Natural killer cell (primary cell): Measurements from ENCODE around the gene KLHDC8B. TPM values are rescaled to one million over a fixed set of nuclear protein-coding genes. Genes with fewer than 3 reads are reported as not detected.

Source experiments
- ATAC-seq, 3 donors: fragments of 150-1000 bp in 2 of 3; fragments of 200-7000 bp in 1 of 3; cut with Tn5 transposase; 1 replicate in 1 of 3; 2 replicates in 2 of 3; pipeline ENCODE4 v1.10.0; 2021; ENCODE audit warnings: mild to moderate bottlenecking in 2 of 3, moderate library complexity in 2 of 3
- DNase-seq, 2 donors: peaks; one replicate each; pipeline versions ENCODE4 v3.0.0 to v3.0.0-alpha.2; 2013 to 2021; ENCODE audit warnings: mixed read lengths in 1 of 2
- H3K27ac ChIP-seq: one replicate; pipeline ENCODE4 v1.5.1; 2013; ENCODE audit warnings: mild to moderate bottlenecking, low read length
- H3K27me3 ChIP-seq: one replicate; pipeline ENCODE4 v1.6.1; 2013; ENCODE audit warnings: low read length; ENCODE audit not compliant: control insufficient read depth, insufficient read depth
- H3K36me3 ChIP-seq: one replicate; pipeline ENCODE4 v1.6.1; 2013; ENCODE audit warnings: low read length; ENCODE audit not compliant: control insufficient read depth, insufficient read depth
- H3K4me1 ChIP-seq: one replicate; pipeline ENCODE4 v1.6.1; 2013; ENCODE audit warnings: low read length; ENCODE audit not compliant: control insufficient read depth, insufficient read depth
- H3K4me3 ChIP-seq: one replicate; pipeline ENCODE4 v1.5.1; 2013; ENCODE audit warnings: low read length
- H3K9me3 ChIP-seq: one replicate; pipeline ENCODE4 v1.6.1; 2013; ENCODE audit warnings: low read length; ENCODE audit not compliant: control insufficient read depth, insufficient read depth
- H3K27ac Mint-ChIP-seq, 2 donors: one replicate each; pipeline ENCODE4 v1.8.0; 2022; ENCODE audit warnings: mild to moderate bottlenecking in 2 of 2, mixed read lengths in 2 of 2, moderate library complexity in 1 of 2
- H3K27me3 Mint-ChIP-seq, 2 donors: one replicate each; pipeline ENCODE4 v1.8.0; 2022; ENCODE audit warnings: low read depth in 2 of 2, mixed read lengths in 2 of 2
- H3K36me3 Mint-ChIP-seq: one replicate; pipeline ENCODE4 v1.8.0; 2022; ENCODE audit warnings: mixed read lengths
- H3K4me1 Mint-ChIP-seq, 2 donors: one replicate each; pipeline ENCODE4 v1.8.0; 2022; ENCODE audit warnings: mixed read lengths in 2 of 2
- H3K4me3 Mint-ChIP-seq: one replicate; pipeline ENCODE4 v1.8.0; 2022; ENCODE audit warnings: mild to moderate bottlenecking, moderate library complexity, mixed read lengths
- H3K9me3 Mint-ChIP-seq, 2 donors: one replicate each; pipeline ENCODE4 v1.8.0; 2022; ENCODE audit warnings: mixed read lengths in 2 of 2
- WGBS: methylation state at CpG from one replicate; pipeline ENCODE4 v1.1.7; 2013; ENCODE audit warnings: missing lambda C conversion rate; ENCODE audit not compliant: insufficient coverage; 5-methylcytosine and 5-hydroxymethylcytosine counted together
- intact Hi-C: fragments of 100-400 bp; cut with micrococcal nuclease; formaldehyde crosslinking; loops from one replicate; pipeline ENCODE4 v1.14.2; 2022
- total RNA-seq, 4 donors: library from RNA; stranded (reverse); fragments of 120-200 nt in 1 of 4; gene quantifications; one replicate each; pipeline versions ENCODE4 v1.2.3 to v1.2.4, GENCODE V29; 2013 to 2022
- TF ChIP-seq, protein P1 (sequence below): fragments of 200-600 bp; IDR thresholded peaks from one replicate; pipeline ENCODE4 v1.8.0; 2022; ENCODE audit warnings: antibody characterized with exemption

KLHDC8B gene
- total RNA-seq, 3 donors from 2014 or later (not counting 1 experiment from before 2014, with no cell fraction given) = 2.4 to 7.0 (median 3.5) TPM

DNA sequence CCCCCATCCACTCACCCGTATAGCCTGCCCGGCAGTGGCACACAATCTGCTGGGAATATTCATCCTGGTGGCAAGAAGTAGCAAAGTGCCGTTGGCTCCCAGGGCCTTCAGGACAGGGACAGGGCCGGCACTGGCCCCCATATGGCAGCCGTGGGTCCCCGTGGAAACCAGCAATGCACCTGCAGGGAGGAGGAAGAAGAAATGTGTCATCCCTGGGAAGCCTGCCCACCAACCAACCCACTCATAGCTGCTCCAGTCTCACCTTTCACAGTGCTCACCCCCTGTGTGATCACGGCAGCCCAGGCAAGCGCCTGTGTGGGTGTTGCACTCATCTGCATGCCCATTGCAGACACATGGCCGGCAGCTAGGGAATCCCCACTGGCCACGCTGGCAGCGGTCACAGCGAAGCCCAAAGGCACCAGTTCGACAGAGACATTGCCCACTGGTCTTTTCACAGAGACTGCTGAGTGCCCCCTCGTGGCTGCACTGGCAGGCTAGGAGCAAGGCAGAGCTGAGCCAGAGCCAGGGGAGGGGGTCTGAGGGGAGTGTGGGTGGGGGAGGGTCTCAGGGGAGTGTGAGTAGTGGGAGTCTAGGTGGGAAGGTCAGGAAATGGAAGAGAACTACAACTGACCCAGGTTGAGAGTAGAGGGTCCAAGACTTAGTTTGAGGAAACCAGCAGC, 46.3 kb upstream of the KLHDC8B start:
- Histone ChIP-seq H3K4me3 (no peak overlapping the region), H3K27ac (no peak overlapping the region), H3K27me3 (no peaks in the 10 kb centered on the region), H3K9me3 (no peaks in the 10 kb centered on the region), H3K36me3 (no peaks in the 10 kb centered on the region), H3K4me1 (peaks cover 11% of the 10 kb centered on the region)
- intact Hi-C loops = no loop called here
- Mint-ChIP-seq H3K4me3 (no peak overlapping the region), H3K4me1 (peaks cover 0 to under 1% of the 10 kb centered on the region in 2 donors), H3K9me3 (no peaks in the 10 kb centered on the region), H3K27ac (no peak overlapping the region), H3K27me3 (no peaks in the 10 kb centered on the region), H3K36me3 (no peaks in the 10 kb centered on the region)
- TF ChIP-seq, protein P1, sequence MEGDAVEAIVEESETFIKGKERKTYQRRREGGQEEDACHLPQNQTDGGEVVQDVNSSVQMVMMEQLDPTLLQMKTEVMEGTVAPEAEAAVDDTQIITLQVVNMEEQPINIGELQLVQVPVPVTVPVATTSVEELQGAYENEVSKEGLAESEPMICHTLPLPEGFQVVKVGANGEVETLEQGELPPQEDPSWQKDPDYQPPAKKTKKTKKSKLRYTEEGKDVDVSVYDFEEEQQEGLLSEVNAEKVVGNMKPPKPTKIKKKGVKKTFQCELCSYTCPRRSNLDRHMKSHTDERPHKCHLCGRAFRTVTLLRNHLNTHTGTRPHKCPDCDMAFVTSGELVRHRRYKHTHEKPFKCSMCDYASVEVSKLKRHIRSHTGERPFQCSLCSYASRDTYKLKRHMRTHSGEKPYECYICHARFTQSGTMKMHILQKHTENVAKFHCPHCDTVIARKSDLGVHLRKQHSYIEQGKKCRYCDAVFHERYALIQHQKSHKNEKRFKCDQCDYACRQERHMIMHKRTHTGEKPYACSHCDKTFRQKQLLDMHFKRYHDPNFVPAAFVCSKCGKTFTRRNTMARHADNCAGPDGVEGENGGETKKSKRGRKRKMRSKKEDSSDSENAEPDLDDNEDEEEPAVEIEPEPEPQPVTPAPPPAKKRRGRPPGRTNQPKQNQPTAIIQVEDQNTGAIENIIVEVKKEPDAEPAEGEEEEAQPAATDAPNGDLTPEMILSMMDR = no peak
- ATAC-seq (no peak), DNase-seq (no peak)
- WGBS = 85% methylated on average over 14 of the region's 14 CpGs

DNA sequence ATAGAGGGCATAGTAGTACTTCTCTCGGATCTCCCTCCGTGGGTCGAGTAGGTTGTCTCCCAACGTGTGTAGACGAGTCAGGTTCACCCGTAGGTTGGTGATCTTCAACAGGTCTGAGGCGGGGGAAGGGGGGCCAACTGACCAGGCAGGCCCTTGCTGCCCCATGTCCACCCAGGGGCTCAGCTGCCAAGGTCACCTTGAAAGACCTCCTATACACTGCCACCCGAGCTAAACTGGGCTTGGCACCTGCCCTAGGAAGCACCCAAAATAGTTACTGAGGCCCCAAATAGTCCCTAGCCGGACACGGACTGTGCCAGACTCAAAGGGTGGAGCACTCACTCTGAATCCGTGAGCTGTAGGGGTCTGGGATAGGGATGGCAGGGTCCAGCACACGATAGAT, 40.4 kb upstream of the KLHDC8B start:
- Mint-ChIP-seq H3K36me3 (no peaks in the 10 kb centered on the region), H3K27ac (no peak overlapping the region), H3K4me3 (no peak overlapping the region), H3K4me1 (peaks cover 0 to 5% of the 10 kb centered on the region in 2 donors), H3K9me3 (no peaks in the 10 kb centered on the region), H3K27me3 (peaks cover 0 to 20% of the 10 kb centered on the region in 2 donors)
- DNase-seq (no peak), ATAC-seq (no peak)
- no peaks in the 10 kb centered on the region for H3K36me3 ChIP-seq
- no peak overlapping the region for H3K27ac ChIP-seq
- TF ChIP-seq, protein P1 = no peak
- H3K27me3 ChIP-seq = peaks cover 4% of the 10 kb centered on the region
- intact Hi-C loops = no loop called here
- H3K9me3 ChIP-seq = no peaks in the 10 kb centered on the region
- peaks cover 5% of the 10 kb centered on the region for H3K4me1 ChIP-seq
- H3K4me3 ChIP-seq = no peak overlapping the region
- 90% methylated on average over 12 of the region's 12 CpGs for WGBS

DNA sequence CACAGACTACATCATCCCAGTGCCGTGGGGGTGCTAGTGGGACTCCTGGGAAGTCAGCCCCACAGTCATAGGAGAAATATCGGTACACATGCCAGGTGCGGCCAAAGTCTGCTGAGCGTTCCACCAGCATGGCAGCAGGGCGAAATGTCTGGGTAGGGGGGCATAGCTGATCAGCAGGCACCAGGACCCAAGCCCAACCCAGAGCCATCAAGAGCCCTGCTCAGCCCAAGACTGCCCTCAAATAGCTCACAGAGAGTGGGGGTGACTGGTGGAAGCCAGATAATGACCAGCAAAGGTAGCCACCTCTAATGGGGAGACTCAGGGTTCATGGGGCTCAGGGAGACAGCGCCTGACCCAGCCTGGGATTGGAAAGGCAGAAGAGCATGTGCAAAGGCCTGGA, 39.8 kb upstream of the KLHDC8B start:
- intact Hi-C loops = no loop called here
- H3K4me1 Mint-ChIP-seq = peaks cover 0 to 5% of the 10 kb centered on the region in 2 donors
- Histone ChIP-seq H3K27me3 (peaks cover 4% of the 10 kb centered on the region), H3K4me1 (peaks cover 5% of the 10 kb centered on the region), H3K4me3 (no peak overlapping the region), H3K27ac (no peak overlapping the region), H3K9me3 (no peaks in the 10 kb centered on the region), H3K36me3 (no peaks in the 10 kb centered on the region)
- H3K9me3 Mint-ChIP-seq = no peaks in the 10 kb centered on the region
- H3K36me3 Mint-ChIP-seq = no peaks in the 10 kb centered on the region
- H3K4me3 Mint-ChIP-seq = no peak overlapping the region
- ATAC-seq = no peak
- no peak for DNase-seq
- H3K27me3 Mint-ChIP-seq = peaks cover 0 to 20% of the 10 kb centered on the region in 2 donors
- H3K27ac Mint-ChIP-seq = no peak overlapping the region
- TF ChIP-seq, protein P1 = no peak
- WGBS = 97% methylated on average over 6 of the region's 6 CpGs

DNA sequence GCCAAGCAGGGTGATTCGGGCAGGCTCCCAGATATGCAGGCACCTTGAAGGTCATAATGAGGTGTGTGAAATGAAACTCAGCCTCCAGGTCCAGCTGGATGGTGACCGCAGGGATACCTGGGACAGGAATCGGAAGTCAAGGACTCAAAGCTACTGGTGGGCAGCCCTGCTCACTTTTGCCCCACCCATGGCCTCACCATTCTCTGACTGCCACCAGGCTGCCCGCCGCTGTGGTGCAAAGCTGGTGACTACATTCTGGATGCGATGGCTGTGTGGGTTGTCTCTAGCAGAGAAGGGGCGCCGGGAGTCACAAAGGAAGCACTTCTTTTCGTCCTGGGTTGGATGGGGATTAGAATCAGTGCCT, 39.3 kb upstream of the KLHDC8B start:
- Mint-ChIP-seq H3K4me1 (peaks cover 0 to 5% of the 10 kb centered on the region in 2 donors), H3K36me3 (no peaks in the 10 kb centered on the region), H3K27ac (no peak overlapping the region), H3K4me3 (no peak overlapping the region), H3K27me3 (peaks cover 0 to 20% of the 10 kb centered on the region in 2 donors), H3K9me3 (no peaks in the 10 kb centered on the region)
- no peak overlapping the region for H3K4me3 ChIP-seq
- H3K27me3 ChIP-seq = peaks cover 4% of the 10 kb centered on the region
- H3K36me3 ChIP-seq = no peaks in the 10 kb centered on the region
- ATAC-seq (no peak), DNase-seq (no peak)
- peaks cover 5% of the 10 kb centered on the region for H3K4me1 ChIP-seq
- H3K9me3 ChIP-seq = no peaks in the 10 kb centered on the region
- TF ChIP-seq, protein P1 = no peak
- H3K27ac ChIP-seq = no peak overlapping the region
- WGBS = 87% methylated on average over 9 of the region's 9 CpGs
- intact Hi-C loops = no loop called here
